Smooth muscle cell (in vitro differentiated cells): ENCODE results near the gene TCP11L2. TPM values are rescaled to one million over a fixed set of nuclear protein-coding genes. Genes with fewer than 3 reads are reported as not detected.
"Not testable (repeated sequence)": the region's sequence is repeated elsewhere in the genome, so short reads cannot be mapped to it uniquely, and the experiment has no call there.

Source experiments
- DNase-seq: peaks from one replicate; lab custom pipeline; 2025; ENCODE audit not compliant: unreplicated experiment; lab: John Stamatoyannopoulos, UW
- H2AFZ ChIP-seq: fragments of 200-600 bp; sonication (generic); 2 replicates; pipeline ENCODE4 v1.6.0; 2016; ENCODE audit warnings: antibody characterized with exemption, low read depth, mild to moderate bottlenecking
- H3F3A ChIP-seq: fragments of 200-600 bp; sonication (generic); 2 replicates; pipeline ENCODE4 v1.6.0; 2017; ENCODE audit warnings: antibody characterized with exemption, low read depth
- H3K27ac ChIP-seq: fragments of 200-600 bp; sonication (generic); 2 replicates; pipeline ENCODE4 v1.5.1; 2016; ENCODE audit warnings: low read depth, mild to moderate bottlenecking
- H3K27me3 ChIP-seq: fragments of 200-600 bp; sonication (generic); 2 replicates; pipeline ENCODE4 v1.6.1; 2016; ENCODE audit warnings: low read depth, mild to moderate bottlenecking
- H3K36me3 ChIP-seq: fragments of 200-600 bp; sonication (generic); 2 replicates; pipeline ENCODE4 v1.5.1; 2016; ENCODE audit warnings: low read depth
- H3K4me1 ChIP-seq: fragments of 200-600 bp; sonication (generic); 2 replicates; pipeline ENCODE4 v1.5.1; 2016; ENCODE audit warnings: low read depth
- H3K4me2 ChIP-seq: fragments of 200-600 bp; sonication (generic); 2 replicates; pipeline ENCODE4 v1.6.0; 2016; ENCODE audit warnings: mild to moderate bottlenecking
- H3K4me3 ChIP-seq: fragments of 200-600 bp; sonication (generic); 2 replicates; pipeline ENCODE4 v1.5.1; 2016; ENCODE audit warnings: mild to moderate bottlenecking
- H3K79me2 ChIP-seq: fragments of 200-600 bp; sonication (generic); 2 replicates; pipeline ENCODE4 v1.6.0; 2016; ENCODE audit warnings: low read depth, mild to moderate bottlenecking
- H3K9ac ChIP-seq: fragments of 200-600 bp; sonication (generic); 2 replicates; pipeline ENCODE4 v1.6.0; 2016; ENCODE audit warnings: low read depth
- H3K9me3 ChIP-seq: fragments of 200-600 bp; sonication (generic); replicated peaks from 2 replicates; pipeline ENCODE4 v1.5.1; 2016; ENCODE audit warnings: low read depth
- H4K20me1 ChIP-seq: fragments of 200-600 bp; sonication (generic); 2 replicates; pipeline ENCODE4 v1.6.0; 2016; ENCODE audit warnings: low read depth
- WGBS: methylation state at CpG from one replicate; pipeline ENCODE4 v1.1.7; 2016; ENCODE audit warnings: low lambda C conversion rate; 5-methylcytosine and 5-hydroxymethylcytosine counted together
- polyA plus RNA-seq: library from polyadenylated mRNA; unstranded; fragments of >200 nt; fragmentation: Nextera tagmentation; extraction: Ambion mirVana; gene quantifications from 2 replicates; pipeline ENCODE4 v1.2.1, GENCODE V29; 2016
- total RNA-seq: library from RNA; depleted of rRNA; stranded (reverse); fragments of >200 nt; gene quantifications from 2 replicates; pipeline ENCODE4 v1.2.3, GENCODE V29; 2014
- TF ChIP-seq, protein P1 (sequence below): fragments of 200-600 bp; sonication (generic); IDR thresholded peaks from 2 replicates; pipeline ENCODE4 v1.5.1; 2017; ENCODE audit warnings: borderline replicate concordance, mild to moderate bottlenecking, antibody characterized with exemption; ENCODE audit not compliant: insufficient read depth, poor library complexity, severe bottlenecking

The TCP11L2 gene
- total and polyA plus RNA-seq, 2 experiments from 2014 or later = 2.4 to 15.1 TPM

DNA sequence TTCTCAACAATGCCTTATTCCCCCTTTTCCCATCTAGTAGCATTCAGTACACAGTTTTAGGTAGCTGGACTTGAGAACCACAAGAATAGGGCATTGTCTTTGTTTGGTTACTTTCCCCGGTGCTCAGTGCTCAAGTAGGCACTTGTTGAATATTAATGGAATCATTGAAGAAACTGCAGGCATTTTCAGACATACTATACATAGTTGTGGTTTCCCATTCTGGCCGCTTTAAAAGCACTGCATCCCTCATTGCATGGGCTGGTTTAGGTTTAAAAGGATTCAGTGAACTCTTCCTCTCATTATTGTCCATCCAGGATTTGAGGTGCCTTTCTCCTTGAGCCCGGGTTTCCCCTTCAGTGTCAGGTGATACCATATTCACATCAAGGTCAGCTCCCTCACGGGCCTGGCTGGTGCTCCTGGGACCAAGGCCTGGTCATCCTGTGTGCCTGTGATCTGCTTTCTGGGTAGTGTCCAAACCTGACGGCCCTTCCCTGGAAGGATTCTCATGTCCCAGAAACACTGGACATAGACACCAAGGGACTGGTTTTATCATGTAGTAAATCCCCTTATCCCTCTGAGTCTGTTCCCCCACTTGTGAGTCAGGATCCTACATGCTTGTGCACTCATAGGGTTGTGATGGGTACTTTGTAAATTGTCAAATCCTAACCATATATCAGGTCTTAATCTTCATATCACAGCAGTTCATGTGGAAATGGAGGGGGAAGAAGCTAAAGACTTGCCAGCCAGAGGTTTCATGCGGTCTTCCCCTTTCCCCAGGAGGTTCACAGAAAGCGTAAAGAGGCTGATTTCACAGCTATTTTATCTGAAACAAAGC, 7.4 kb downstream of the TCP11L2 start:
- no peak overlapping the region for H2AFZ ChIP-seq
- no peaks in the 10 kb centered on the region for H3K36me3 ChIP-seq
- no peaks in the 10 kb centered on the region for H3K27me3 ChIP-seq
- 27% methylated on average over 7 of the region's 7 CpGs for WGBS
- TF ChIP-seq, protein P1, sequence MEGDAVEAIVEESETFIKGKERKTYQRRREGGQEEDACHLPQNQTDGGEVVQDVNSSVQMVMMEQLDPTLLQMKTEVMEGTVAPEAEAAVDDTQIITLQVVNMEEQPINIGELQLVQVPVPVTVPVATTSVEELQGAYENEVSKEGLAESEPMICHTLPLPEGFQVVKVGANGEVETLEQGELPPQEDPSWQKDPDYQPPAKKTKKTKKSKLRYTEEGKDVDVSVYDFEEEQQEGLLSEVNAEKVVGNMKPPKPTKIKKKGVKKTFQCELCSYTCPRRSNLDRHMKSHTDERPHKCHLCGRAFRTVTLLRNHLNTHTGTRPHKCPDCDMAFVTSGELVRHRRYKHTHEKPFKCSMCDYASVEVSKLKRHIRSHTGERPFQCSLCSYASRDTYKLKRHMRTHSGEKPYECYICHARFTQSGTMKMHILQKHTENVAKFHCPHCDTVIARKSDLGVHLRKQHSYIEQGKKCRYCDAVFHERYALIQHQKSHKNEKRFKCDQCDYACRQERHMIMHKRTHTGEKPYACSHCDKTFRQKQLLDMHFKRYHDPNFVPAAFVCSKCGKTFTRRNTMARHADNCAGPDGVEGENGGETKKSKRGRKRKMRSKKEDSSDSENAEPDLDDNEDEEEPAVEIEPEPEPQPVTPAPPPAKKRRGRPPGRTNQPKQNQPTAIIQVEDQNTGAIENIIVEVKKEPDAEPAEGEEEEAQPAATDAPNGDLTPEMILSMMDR = no peak
- H3K79me2 ChIP-seq = no peaks in the 10 kb centered on the region
- peak overlapping the region; percentile 91 for H3K27ac ChIP-seq
- H3K4me2 ChIP-seq = peak overlapping the region; percentile 75
- no peaks in the 10 kb centered on the region for H3K4me1 ChIP-seq
- DNase-seq = no peak
- peak overlapping the region; percentile 57 for H3K9ac ChIP-seq
- peaks cover 19% of the 10 kb centered on the region for H3F3A ChIP-seq
- H4K20me1 ChIP-seq = peaks cover 12% of the 10 kb centered on the region
- H3K9me3 ChIP-seq = no peaks in the 10 kb centered on the region
- H3K4me3 ChIP-seq = no peak overlapping the region

DNA sequence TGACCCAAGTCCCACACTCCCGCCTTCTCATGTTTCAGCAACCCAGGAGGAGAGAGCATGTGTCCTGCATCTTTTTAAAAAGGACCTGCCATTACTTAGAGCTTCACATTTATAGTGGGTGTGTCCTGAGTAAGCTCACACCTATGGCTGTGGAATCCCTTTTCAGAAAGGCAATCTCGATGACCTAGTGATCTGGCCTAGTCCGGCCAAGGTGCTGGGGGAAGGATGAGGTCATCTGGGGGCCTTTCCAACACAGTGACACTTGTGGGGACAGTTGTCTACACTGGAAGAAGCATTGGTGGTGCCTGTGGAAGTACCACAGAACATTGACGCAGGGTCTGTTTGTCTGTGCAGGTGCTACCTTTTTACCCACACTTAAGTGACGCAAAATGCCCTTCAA, 8.2 kb downstream of the TCP11L2 start:
- no peak overlapping the region for H3K4me2 ChIP-seq
- H3K9me3 ChIP-seq = no peaks in the 10 kb centered on the region
- no peaks in the 10 kb centered on the region for H3K79me2 ChIP-seq
- peak overlapping the region; percentile 91 for H3K27ac ChIP-seq
- peaks cover 2% of the 10 kb centered on the region for H3K36me3 ChIP-seq
- H3K4me1 ChIP-seq = no peaks in the 10 kb centered on the region
- H3K27me3 ChIP-seq = no peaks in the 10 kb centered on the region
- H2AFZ ChIP-seq = no peak overlapping the region
- H4K20me1 ChIP-seq = peaks cover 12% of the 10 kb centered on the region
- WGBS = 87% methylated on average over 5 of the region's 5 CpGs
- no peak for DNase-seq
- no peak overlapping the region for H3K9ac ChIP-seq
- H3K4me3 ChIP-seq = no peak overlapping the region
- TF ChIP-seq, protein P1 = no peak
- H3F3A ChIP-seq = peaks cover 19% of the 10 kb centered on the region

- Histone ChIP-seq H3K9ac (no peak overlapping the region), H4K20me1 (peaks cover 12% of the 10 kb centered on the region), H3K9me3 (no peaks in the 10 kb centered on the region), H3K4me2 (no peak overlapping the region), H3F3A (peaks cover 19% of the 10 kb centered on the region), H3K27ac (no peak overlapping the region), H3K4me1 (no peaks in the 10 kb centered on the region), H2AFZ (no peak overlapping the region), H3K27me3 (no peaks in the 10 kb centered on the region), H3K4me3 (no peak overlapping the region), H3K36me3 (peaks cover 2% of the 10 kb centered on the region), H3K79me2 (no peaks in the 10 kb centered on the region)
- DNase-seq = no peak
- TF ChIP-seq, protein P1 = no peak
- WGBS = 73% methylated on average over 8 of the region's 8 CpGs
Observed at GRCh38 chr12:106311139-106311538, 8.6 kb downstream of the TCP11L2 start.

- not testable (repeated sequence) for H3K4me3 ChIP-seq, H3K79me2 ChIP-seq, H3K9me3 ChIP-seq, H3K4me2 ChIP-seq, H3K4me1 ChIP-seq, H3K36me3 ChIP-seq, DNase-seq, H3K27ac ChIP-seq, H3K27me3 ChIP-seq, H2AFZ ChIP-seq, H3K9ac ChIP-seq
- peaks cover 12% of the 10 kb centered on the region for H4K20me1 ChIP-seq
- 68% methylated on average over 4 of the region's 4 CpGs for WGBS
- H3F3A ChIP-seq = peaks cover 19% of the 10 kb centered on the region
Observed at GRCh38 chr12:106313413-106313812, 10.9 kb downstream of the TCP11L2 start.
